GM19035 (cell line): ENCODE data around the gene YPEL2.
"Not testable (repeated sequence)": the region's sequence is repeated elsewhere in the genome, so short reads cannot be mapped to it uniquely, and the experiment has no call there.

ENCODE experiments used
- ATAC-seq: cut with Tn5 transposase; IDR thresholded peaks from one replicate; pipeline ENCODE4 v1.9.1; 2021; ENCODE audit not compliant: unreplicated experiment

Gene YPEL2

GRCh38 chr17:59331129-59331928 lies at the start of gene YPEL2:
Gene YPEL2, plus strand, starts transcription at chr17:59331655. Its CDS starts 21,755 bp downstream, at chr17:59353410.
- peak; percentile 92 for ATAC-seq

GRCh38 chr17:59284317-59284716 lies 47.1 kb upstream of the YPEL2 start:
- ATAC-seq = no peak

DNA sequence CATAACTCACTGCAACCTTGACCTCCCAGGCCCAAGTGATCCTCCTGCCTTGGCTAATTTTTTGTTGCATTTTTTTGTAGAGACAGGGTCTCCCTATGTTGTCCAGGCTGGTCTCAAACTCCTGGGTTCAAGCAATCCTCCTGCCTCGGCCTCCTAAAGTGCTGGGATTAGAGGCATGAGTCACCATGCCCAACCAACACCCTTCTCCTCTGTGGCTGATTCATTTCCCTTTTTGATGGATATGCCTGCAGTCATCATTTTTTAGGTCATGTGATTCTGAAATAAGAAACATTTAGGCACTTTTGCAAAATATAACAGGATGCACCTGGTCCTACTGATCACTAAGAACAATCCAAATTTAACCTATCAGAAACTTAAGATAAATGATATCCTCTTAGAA lies 44.0 kb upstream of the YPEL2 start:
- no peak for ATAC-seq

DNA sequence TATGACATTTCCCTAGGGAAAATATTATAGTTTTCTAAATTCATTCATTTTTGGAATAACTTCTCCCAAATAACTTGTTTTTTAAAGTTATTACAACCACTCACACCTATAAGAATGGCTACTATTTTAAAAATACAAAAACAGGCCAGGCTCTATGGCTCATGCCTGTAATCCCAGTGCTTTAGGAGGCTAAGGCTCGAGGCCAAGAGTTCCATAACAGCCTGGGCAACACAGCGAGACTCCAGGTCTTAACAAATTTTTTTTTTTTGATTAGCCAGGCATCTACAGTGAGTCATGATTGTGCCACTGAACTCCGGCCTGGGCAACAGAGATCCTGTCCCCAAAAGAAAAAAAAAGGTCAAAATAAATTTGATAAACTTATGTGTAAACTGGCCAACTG lies 43.6 kb upstream of the YPEL2 start:
- ATAC-seq = no peak

- no peak for ATAC-seq
Observed at GRCh38 chr17:59289981-59290301, 41.5 kb upstream of the YPEL2 start.

DNA sequence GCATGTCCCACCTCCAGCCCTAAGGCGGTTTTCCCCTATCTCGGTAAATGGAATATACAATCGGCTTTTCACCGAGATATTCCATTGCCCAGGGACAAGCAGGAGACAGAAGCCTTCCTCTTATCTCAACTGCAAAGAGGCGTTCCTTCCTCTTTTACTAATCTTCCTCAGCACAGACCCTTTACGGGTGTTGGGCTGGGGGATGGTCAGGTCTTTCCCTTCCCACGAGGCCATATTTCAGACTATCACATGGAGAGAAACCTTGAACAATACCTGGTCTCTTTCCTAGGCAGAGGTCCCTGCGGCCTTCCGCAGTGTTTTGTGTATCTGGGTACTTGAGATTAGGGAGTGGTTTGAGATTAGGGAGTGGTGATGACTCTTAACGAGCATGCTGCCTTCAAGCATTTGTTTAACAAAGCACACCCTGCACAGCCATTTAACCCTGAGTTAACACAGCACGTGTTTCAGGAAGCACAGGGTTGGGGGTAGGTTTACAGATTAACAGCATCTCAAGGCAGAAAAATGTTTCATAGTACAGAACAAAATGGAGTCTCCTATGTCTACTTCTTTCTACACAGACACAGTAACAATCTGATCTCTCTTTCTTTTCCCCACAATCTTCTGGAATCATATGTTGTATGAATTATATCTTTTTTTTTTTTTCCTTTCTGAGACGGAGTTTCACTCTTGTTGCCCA lies 41.0 kb upstream of the YPEL2 start:
- ATAC-seq = not testable (repeated sequence)

DNA sequence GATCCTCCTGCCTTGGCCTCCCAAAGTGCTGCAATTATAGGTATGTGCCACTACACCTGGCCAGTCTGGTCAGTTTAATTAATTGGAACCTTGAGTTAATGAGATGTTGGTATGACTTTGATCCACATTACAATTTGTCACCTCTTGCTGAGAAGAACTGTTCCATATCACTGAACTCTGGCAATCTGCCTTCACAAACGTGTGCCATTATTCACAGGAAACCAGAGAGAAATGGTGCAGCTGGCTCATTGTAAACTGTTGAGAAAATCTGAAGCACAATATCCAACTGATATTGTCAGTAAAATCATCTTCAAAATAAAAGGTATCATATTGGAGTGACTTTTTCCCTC lies 39.3 kb upstream of the YPEL2 start:
- ATAC-seq = no peak

- no peak for ATAC-seq
Observed at GRCh38 chr17:59296190-59296589, 35.3 kb upstream of the YPEL2 start.

GRCh38 chr17:59298521-59298920 lies 32.9 kb upstream of the YPEL2 start:
- no peak for ATAC-seq

DNA sequence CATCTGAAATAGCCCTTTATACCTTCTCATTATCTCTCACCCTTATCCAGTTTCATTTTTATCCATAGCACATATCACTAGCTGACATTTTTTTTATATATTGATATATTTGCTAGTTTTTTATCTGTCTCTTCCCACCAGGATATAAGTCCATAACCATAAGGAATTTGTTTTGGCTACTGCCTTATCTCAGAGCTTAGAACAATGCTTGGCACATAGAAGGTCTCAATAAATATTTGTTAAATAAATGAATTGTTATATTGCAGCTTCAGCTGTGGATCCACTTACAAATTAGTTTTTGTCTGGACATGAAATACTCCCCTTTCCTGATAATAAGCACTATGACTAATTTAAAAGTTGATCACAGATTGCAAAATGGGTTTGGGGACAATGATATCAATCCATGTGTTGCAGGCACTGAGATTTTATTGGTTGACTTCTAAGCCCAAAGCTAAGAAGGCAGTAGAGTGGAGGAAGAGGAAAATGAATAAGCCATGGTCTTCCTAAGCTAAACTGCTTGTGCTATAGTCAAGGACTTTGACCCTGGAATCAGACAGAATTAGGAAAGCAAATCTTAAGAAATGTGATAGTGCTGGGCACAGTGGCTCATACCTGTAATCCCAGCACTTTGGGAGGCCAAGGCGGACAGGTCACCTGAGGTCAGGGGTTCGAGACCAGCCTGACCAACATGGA lies 31.9 kb upstream of the YPEL2 start:
- ATAC-seq = no peak

DNA sequence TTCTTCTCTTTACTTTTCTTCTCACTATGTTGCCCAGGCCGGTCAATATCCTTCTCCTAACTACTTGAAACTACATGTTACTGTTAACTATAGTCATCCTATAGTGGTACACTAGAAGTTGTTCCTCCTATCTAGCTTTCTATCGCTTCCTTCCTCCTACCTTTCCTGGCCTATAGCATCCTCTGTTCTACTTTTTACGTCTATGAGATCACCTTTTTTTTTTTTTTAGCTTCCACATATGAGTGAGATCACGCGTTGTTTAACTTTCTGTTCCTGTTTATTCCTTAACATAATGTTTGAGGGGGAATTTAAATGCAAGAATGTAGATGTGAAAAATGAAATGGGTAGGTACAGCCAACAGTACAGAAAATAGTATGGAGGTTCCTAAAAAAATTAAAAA lies 30.5 kb upstream of the YPEL2 start:
- ATAC-seq = no peak

- ATAC-seq = no peak
Observed at GRCh38 chr17:59304811-59305210, 26.6 kb upstream of the YPEL2 start.

GRCh38 chr17:59310263-59310920 lies 21.1 kb upstream of the YPEL2 start:
- ATAC-seq = no peak

- no peak for ATAC-seq
Observed at GRCh38 chr17:59311051-59311468, 20.4 kb upstream of the YPEL2 start.

DNA sequence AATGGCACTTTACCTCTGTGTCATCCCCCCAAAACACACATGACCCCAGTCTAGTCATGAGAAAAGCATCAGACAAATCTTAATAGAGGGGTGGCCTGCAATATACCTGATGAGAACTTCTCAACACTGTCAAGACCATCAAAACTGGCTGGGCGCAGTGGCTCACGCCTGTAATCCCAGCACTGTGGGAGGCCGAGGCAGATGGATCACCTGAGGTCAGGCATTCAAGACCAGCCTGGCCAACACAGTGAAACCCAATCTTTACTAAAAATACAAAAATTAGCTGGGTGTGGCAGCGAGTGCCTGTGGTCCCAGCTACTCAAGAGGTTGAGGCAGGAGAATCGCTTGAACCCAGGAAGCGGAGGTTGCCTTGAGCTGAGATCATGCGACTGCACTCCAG lies 19.9 kb upstream of the YPEL2 start:
- ATAC-seq = not testable (repeated sequence)

GRCh38 chr17:59315866-59316265 lies 15.6 kb upstream of the YPEL2 start:
- no peak for ATAC-seq

DNA sequence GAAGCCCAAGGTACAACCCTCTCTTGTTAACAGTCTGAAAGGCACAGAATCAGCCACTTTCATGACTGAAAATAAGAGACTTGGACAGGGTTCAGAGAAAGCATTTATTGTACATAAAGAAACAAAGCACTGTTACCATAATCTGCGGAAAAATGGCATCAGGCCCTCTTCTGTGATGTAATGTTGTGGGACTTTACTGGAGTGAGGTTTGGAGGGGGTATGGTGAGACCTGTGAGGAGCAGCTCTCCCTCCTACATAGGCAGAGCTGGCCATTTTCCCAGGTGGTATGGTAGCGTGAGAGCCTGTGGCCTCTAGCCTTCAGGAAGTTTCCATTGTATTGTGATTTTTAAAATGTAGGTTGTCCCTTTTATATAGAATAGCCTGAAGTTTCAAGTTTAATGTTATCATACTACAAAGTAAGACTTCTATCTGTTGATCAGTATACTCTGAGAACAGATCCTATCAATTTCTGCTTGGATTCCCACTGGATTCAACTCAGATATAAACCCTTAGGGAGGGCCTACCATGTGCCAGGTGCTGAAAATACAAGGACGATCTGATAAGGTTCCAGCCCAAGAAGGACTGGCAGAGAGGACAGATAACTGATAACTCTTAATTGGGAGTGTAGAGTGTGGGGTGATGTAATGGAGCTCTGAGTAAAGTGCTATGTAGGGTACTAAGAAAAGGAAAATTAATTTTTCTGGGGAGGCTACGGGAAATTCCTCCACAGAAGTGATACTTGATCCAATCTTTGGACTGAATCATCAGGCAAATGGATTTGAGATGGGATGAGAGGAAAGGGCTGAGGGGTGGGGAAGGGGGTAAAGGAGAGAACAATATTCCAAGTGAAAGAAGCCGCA lies 4.1 kb upstream of the YPEL2 start:
- ATAC-seq = no peak

GRCh38 chr17:59327981-59328290 lies 3.5 kb upstream of the YPEL2 start:
- ATAC-seq = no peak

DNA sequence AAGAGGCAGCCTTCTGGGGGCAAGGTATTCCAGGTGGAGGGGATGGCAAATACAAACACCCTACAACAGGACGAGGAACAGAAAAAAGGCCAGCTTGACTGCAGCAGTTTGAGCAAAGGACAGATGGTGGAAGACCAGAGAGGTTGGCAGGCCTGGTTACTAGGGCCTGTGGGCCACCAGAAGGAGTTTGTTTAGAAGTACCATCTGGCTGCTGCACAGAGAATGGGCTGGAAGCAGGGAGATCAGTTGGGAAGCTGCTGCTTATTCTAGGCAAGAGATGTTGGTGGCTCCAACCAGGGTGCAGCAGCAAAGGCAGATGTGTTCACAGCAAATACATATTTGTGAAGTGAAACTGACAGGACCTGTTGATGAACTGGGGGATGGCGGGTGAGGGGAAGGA lies 2.9 kb upstream of the YPEL2 start:
- ATAC-seq = no peak

DNA sequence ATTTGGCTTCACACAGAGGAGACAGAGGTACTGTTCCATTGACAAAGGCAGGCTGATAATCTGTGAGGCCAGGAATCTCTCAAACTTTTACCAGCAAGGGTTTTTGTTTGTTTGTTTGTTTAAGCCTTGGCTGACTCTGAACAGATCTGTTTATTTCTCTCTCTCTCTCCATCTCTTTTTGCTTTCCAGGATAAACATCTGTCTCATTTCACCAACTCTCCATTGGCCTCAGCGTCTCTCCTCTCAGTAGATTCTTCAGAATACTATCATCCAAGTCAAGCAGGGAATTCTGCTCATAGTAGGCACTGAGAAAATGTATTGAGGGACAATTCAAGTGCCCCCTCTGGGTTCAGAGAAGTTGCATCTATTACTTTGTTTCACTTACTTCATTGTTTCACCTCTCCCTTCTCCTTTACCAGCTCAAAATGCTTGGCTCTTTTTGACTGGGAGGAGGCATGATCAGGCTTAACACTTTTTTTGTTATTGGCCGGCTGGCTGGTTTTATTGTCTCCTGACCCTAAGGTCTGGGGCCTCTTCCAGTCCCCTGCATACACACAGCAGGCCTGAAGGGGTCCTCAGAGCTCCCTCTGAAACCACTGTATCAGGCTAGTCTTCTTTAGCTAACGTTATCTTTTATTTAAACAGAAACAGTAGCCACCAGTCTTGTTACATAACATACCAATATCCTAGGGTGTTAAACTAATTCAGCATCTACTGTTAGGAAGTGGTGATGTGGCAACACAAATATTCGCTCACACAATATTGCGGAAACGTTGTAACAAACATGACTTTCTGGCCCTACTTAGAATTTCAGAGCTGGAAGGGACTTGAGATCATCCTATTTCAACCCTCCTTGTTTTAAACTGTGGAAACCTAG lies 2.0 kb upstream of the YPEL2 start:
- ATAC-seq = no peak
